Skeletal muscle satellite cell (primary cell): ENCODE data around the gene PDE6H.

Experiments
- H3K27me3 ChIP-seq: 2 replicates; pipeline ENCODE4 v1.7.0; 2013; ENCODE audit warnings: low read length; ENCODE audit not compliant: control insufficient read depth, insufficient read depth
- H3K36me3 ChIP-seq: 2 replicates; pipeline ENCODE4 v1.7.0; 2013; ENCODE audit warnings: mild to moderate bottlenecking, control low read depth, low read length; ENCODE audit not compliant: insufficient read depth
- H3K4me1 ChIP-seq: 2 replicates; pipeline ENCODE4 v1.7.0; 2013; ENCODE audit warnings: low read length; ENCODE audit not compliant: control insufficient read depth, insufficient read depth
- H3K4me2 ChIP-seq: 2 replicates; pipeline ENCODE4 v1.7.0; 2013; ENCODE audit warnings: mild to moderate bottlenecking, low read length
- H3K4me3 ChIP-seq: 2 replicates; pipeline ENCODE4 v1.7.0; 2013; ENCODE audit warnings: low read length
- H3K9ac ChIP-seq: 2 replicates; pipeline ENCODE4 v1.7.0; 2013; ENCODE audit warnings: mild to moderate bottlenecking, low read depth, low read length, moderate library complexity
- H3K9me3 ChIP-seq: replicated peaks from 2 replicates; pipeline ENCODE4 v1.7.0; 2013; ENCODE audit warnings: mild to moderate bottlenecking, control low read depth, low read length

The PDE6H gene

DNA sequence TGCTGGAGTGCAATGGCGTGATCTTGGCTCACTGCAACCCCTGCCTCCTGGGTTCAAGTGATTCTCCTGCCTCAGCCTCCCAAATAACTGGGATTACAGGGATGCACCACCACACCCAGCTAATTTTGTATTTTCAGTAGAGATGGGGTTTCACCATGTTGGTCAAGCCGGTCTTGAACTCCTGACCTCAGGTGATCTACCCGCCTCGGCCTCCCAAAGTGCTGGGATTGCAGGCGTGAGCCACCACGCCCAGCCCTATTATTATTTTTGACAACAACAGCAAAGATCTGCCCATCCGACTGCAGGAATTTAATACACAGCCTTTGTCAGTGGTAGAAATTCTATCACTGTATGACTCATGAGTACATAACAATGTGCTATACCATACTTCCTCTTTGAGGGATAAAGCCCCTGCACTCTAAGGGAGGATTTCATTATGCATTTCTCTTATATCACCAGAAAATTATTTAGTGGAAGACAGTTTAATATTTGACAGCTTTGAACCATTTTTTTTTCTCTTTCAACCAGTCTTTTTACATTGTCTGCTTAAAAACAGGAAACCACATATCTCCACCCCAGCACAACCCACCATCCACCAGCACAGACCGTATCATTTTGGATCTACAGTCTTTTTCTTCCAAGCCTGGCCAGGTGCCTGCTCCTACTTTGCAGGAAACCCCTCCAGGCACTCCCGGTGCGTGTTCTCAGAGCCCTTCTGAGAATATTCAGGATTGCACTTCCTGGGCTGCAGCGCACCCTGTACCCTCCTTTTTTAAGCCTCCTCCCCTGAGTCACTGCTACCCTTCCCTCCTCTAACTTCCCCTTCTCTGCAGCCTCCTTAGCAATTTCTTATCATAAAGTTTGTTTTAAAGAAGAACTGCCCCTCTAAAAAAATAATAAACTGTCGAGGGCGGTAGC, 12.0 kb upstream of the PDE6H start:
- H3K4me2 ChIP-seq: peak overlapping the region; percentile 56
- H3K4me1 ChIP-seq: peaks cover 13% of the 10 kb centered on the region
- H3K4me3 ChIP-seq: peak overlapping the region; percentile 34
- no peaks in the 10 kb centered on the region for H3K27me3 ChIP-seq
- H3K9me3 ChIP-seq: no peaks in the 10 kb centered on the region
- no peaks in the 10 kb centered on the region for H3K36me3 ChIP-seq
- no peak overlapping the region for H3K9ac ChIP-seq

- Histone ChIP-seq H3K4me3 (peak within 1 kb of the TSS; percentile 34), H3K4me1 (peaks cover 13% of the 10 kb centered on the region)
Measured at GRCh38 chr12:14961466-14962152, 11.2 kb upstream of the PDE6H start, which contains the start of gene ARHGDIB. ARHGDIB (minus strand) TSS chr12:14961601; CDS start chr12:14950712, 10,889 bp downstream.

DNA sequence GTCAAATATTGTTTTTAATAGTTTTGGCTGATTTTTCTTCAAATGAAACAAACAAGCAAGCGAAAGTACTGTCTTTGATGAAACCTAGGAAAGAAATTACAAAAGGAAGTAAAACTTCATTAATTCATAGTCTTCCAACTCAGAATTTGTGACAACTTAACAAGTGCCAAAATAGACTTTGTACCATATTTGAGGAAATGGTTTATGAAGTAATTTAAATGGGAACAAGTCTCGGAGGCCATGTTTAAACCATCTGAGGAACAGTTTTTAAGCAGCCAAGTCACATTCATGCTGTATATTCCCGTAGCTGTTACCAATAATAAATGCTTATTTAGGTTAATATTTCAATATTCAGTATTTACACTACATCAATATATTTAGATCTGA, 10.7 kb upstream of the PDE6H start:
- Histone ChIP-seq H3K4me2 (no peak overlapping the region), H3K4me1 (peaks cover 13% of the 10 kb centered on the region), H3K4me3 (no peak overlapping the region), H3K27me3 (no peaks in the 10 kb centered on the region), H3K9me3 (no peaks in the 10 kb centered on the region), H3K9ac (no peak overlapping the region), H3K36me3 (no peaks in the 10 kb centered on the region)

More at GRCh38 chr12:14961466-14962152, 11.2 kb upstream of the PDE6H start, which contains the start of gene ARHGDIB:
- H3K36me3 ChIP-seq: no peaks in the 10 kb centered on the region
- H3K9me3 ChIP-seq: no peaks in the 10 kb centered on the region
- no peak within 1 kb of the TSS for H3K9ac ChIP-seq
- H3K27me3 ChIP-seq: no peaks in the 10 kb centered on the region
- peak within 1 kb of the TSS; percentile 56 for H3K4me2 ChIP-seq

DNA sequence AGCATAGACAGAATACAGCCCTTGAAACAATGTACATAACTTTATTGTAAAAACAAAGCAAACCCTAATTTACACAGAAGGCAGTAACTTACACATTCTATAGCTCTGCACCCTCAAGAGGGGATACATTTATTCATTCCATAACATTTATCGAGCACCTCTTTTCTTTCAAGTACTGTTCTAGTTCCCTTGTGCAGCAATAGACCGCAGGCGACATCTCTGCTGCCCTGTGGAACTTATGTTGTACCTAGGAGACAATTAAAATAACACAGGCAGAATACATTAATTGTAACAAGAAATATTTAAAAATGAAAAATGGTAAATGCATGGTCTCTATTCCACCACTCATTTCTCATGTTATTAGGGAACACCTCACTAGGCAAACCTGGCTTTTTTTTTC, 10.0 kb upstream of the PDE6H start:
- Histone ChIP-seq H3K9ac (no peak overlapping the region), H3K27me3 (no peaks in the 10 kb centered on the region), H3K36me3 (no peaks in the 10 kb centered on the region), H3K4me1 (peaks cover 13% of the 10 kb centered on the region), H3K9me3 (no peaks in the 10 kb centered on the region), H3K4me3 (no peak overlapping the region), H3K4me2 (no peak overlapping the region)

- no peaks in the 10 kb centered on the region for H3K27me3 ChIP-seq
- no peak overlapping the region for H3K4me2 ChIP-seq
- H3K4me3 ChIP-seq: no peak overlapping the region
- H3K36me3 ChIP-seq: no peaks in the 10 kb centered on the region
- H3K4me1 ChIP-seq: peaks cover 13% of the 10 kb centered on the region
- no peak overlapping the region for H3K9ac ChIP-seq
- no peaks in the 10 kb centered on the region for H3K9me3 ChIP-seq
Measured at GRCh38 chr12:14963520-14963919, 9.3 kb upstream of the PDE6H start.

DNA sequence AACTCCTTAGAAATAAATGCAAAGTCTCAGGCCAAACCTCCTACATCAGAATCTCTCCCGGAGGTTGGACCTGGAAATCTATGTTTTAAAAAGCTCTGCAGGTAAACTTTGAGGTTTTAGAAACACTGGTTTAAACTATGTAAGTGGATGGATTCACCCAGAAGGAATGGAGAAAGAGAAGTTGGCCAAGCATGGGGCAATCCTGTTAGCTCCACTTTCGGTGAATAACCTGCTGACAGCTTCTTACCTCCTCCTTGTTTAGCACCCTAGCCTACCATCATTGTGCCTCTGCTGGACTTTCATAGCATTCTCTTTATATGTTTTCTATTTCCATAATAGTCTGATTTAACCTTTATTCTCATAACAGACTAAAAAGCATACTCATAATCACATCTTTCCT, 8.4 kb upstream of the PDE6H start:
- Histone ChIP-seq H3K4me3 (no peak overlapping the region), H3K4me1 (peaks cover 13% of the 10 kb centered on the region), H3K9me3 (no peaks in the 10 kb centered on the region), H3K27me3 (no peaks in the 10 kb centered on the region), H3K4me2 (no peak overlapping the region), H3K36me3 (no peaks in the 10 kb centered on the region), H3K9ac (no peak overlapping the region)

- H3K27me3 ChIP-seq: no peaks in the 10 kb centered on the region
- no peaks in the 10 kb centered on the region for H3K9me3 ChIP-seq
- no peak overlapping the region for H3K4me2 ChIP-seq
- H3K4me3 ChIP-seq: no peak overlapping the region
- no peaks in the 10 kb centered on the region for H3K36me3 ChIP-seq
- no peak overlapping the region for H3K9ac ChIP-seq
- peaks cover 13% of the 10 kb centered on the region for H3K4me1 ChIP-seq
Measured at GRCh38 chr12:14965221-14965620, 7.6 kb upstream of the PDE6H start.

DNA sequence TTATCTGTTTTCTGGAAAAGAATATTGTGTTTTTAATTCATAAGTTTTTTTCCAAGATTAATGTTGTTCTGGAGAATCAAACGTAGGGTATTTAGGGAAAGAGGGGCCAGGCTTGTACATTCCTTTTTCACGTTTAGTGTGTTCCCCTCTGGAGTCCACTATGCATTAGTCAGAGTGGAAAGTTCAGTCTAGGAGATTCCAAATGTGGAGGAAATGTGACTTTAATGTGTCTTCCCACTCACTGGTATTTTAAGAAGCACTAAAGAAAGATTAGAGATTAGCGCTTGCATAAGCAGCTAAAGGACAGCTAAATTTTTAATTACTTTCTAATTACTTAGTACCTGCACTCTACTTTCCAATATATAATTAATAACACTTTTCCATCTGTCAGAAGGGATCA, 4.4 kb upstream of the PDE6H start:
- Histone ChIP-seq H3K27me3 (no peaks in the 10 kb centered on the region), H3K4me3 (no peak overlapping the region)

GRCh38 chr12:14970473-14970872, 2.4 kb upstream of the PDE6H start:
- H3K36me3 ChIP-seq: no peaks in the 10 kb centered on the region
- H3K9me3 ChIP-seq: no peaks in the 10 kb centered on the region

More for the DNA sequence above, 4.4 kb upstream of the PDE6H start:
- no peaks in the 10 kb centered on the region for H3K9me3 ChIP-seq
- peaks cover 5% of the 10 kb centered on the region for H3K4me1 ChIP-seq
- H3K9ac ChIP-seq: no peak overlapping the region
- H3K4me2 ChIP-seq: no peak overlapping the region
- no peaks in the 10 kb centered on the region for H3K36me3 ChIP-seq

DNA sequence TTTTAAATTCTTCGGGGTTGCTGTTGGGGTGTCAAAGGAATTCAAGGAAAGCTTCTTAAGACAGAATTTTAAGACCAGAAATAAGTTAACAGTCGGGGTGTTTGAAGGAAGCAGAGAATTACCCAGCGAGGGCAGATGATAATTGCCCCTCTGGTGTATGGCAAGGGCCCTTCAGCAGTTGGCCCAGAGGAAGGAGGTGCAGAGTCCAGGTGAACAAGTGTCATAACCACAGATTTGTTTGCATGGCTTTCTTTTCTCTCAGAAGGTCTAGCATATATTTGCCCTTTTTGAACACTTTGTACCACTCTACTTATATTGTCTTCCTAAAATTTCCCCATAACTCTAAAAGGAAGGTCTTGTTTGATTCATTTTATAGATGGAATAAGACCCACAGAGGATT, 1.8 kb downstream of the PDE6H start:
- Histone ChIP-seq H3K4me2 (no peak overlapping the region), H3K4me3 (no peak overlapping the region), H3K36me3 (no peaks in the 10 kb centered on the region)

More at GRCh38 chr12:14970473-14970872, 2.4 kb upstream of the PDE6H start:
- Histone ChIP-seq H3K9ac (no peak overlapping the region), H3K4me2 (no peak overlapping the region), H3K4me3 (no peak overlapping the region), H3K27me3 (no peaks in the 10 kb centered on the region), H3K4me1 (peaks cover 5% of the 10 kb centered on the region)

GRCh38 chr12:14975457-14975856, 2.6 kb downstream of the PDE6H start:
- H3K36me3 ChIP-seq: no peaks in the 10 kb centered on the region
- H3K9me3 ChIP-seq: no peaks in the 10 kb centered on the region
- H3K9ac ChIP-seq: no peak overlapping the region
- peaks cover 3% of the 10 kb centered on the region for H3K4me1 ChIP-seq
- no peak overlapping the region for H3K4me2 ChIP-seq
- no peak overlapping the region for H3K4me3 ChIP-seq
- no peaks in the 10 kb centered on the region for H3K27me3 ChIP-seq

More for the DNA sequence above, 1.8 kb downstream of the PDE6H start:
- Histone ChIP-seq H3K27me3 (no peaks in the 10 kb centered on the region), H3K9me3 (no peaks in the 10 kb centered on the region), H3K4me1 (peaks cover 5% of the 10 kb centered on the region), H3K9ac (no peak overlapping the region)
